ENCODE measurements around the gene A2ML1.
"Not testable (repeated sequence)": the region's sequence is repeated elsewhere in the genome, so short reads cannot be mapped to it uniquely, and the experiment has no call there.

GRCh38 chr12:8902703-8903102 is 80.3 kb downstream of the A2ML1 start:
- not testable (repeated sequence) for TF ChIP-seq CTCF, POLR2A (IDR thresholded peaks at IDR 0.05)

All from body of pancreas (tissue), 4 donors.